Measurements from ENCODE around the gene FSTL5. TPM values are rescaled to one million over a fixed set of nuclear protein-coding genes. Genes with fewer than 3 reads are reported as not detected.

FSTL5 gene
- total RNA-seq, 3 donors from 2014 or later (not counting 1 experiment from before 2014, with no cell fraction given): not detected

DNA sequence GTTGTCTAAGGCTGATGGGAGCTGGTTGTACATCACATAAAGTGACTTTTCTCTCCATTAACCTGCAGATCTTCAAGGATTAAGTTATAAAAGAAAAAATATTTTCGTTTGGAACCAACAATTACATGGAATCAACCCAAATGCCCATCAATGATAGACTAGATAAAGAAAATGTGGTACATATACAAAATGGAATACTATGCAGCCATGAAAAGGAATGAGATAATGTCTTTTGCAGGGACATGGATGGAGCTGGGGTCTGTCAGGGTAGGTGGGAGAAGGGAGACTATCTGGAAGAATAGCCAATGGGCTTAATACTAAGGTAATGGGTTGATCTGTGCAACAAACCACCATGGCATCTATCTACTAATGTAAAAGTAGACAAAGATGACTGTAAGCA is 313.2 kb downstream of the FSTL5 start:
- Histone ChIP-seq H3K9me3 (ENCODE audit: control insufficient read depth, insufficient read depth, low read length) (peaks cover 3% of the 10 kb centered on the region), H3K36me3 (ENCODE audit: control insufficient read depth, insufficient read depth, low read length) (no peaks in the 10 kb centered on the region), H3K27me3 (ENCODE audit: control insufficient read depth, insufficient read depth, low read length) (no peaks in the 10 kb centered on the region), H3K4me3 (ENCODE audit: low read length) (no peak overlapping the region), H3K4me1 (ENCODE audit: control insufficient read depth, insufficient read depth, low read length) (no peaks in the 10 kb centered on the region), H3K27ac (ENCODE audit: low read length) (no peak overlapping the region)
- Mint-ChIP-seq H3K27ac (no peak overlapping the region), H3K27me3 (ENCODE audit: low read depth in 2 of 2) (no peaks in the 10 kb centered on the region), H3K9me3 (peaks cover 4 to 7% of the 10 kb centered on the region in 2 donors), H3K4me3 (no peak overlapping the region), H3K4me1 (no peaks in the 10 kb centered on the region), H3K36me3 (no peaks in the 10 kb centered on the region)
- TF ChIP-seq, protein P1, sequence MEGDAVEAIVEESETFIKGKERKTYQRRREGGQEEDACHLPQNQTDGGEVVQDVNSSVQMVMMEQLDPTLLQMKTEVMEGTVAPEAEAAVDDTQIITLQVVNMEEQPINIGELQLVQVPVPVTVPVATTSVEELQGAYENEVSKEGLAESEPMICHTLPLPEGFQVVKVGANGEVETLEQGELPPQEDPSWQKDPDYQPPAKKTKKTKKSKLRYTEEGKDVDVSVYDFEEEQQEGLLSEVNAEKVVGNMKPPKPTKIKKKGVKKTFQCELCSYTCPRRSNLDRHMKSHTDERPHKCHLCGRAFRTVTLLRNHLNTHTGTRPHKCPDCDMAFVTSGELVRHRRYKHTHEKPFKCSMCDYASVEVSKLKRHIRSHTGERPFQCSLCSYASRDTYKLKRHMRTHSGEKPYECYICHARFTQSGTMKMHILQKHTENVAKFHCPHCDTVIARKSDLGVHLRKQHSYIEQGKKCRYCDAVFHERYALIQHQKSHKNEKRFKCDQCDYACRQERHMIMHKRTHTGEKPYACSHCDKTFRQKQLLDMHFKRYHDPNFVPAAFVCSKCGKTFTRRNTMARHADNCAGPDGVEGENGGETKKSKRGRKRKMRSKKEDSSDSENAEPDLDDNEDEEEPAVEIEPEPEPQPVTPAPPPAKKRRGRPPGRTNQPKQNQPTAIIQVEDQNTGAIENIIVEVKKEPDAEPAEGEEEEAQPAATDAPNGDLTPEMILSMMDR (IDR thresholded peaks at IDR 0.05): no peak
- ATAC-seq (no peak), DNase-seq (no peak)
- intact Hi-C loops (cut with micrococcal nuclease): no loop called here
- no CpG with 5 or more reads among the region's 1 CpG for WGBS (ENCODE audit: insufficient coverage)

DNA sequence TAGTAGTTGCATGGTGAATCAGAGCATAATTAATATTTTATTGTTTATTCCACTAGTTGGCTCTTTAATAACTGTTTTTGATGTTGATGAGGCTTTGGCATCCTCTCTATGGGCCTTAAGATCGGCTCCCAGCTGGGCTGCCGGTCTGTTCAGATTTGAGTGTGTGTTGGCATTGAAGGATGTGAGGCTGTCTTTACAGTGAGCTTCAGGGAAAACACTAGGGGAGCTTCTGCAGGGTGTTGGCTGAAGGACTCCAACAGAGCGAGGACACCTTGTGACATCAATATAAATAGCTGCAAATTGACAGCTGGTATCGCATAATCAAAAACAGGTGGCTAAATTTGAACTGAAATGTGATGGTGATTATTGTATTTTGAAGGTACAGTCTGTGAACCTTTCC is 322.0 kb downstream of the FSTL5 start:
- Histone ChIP-seq H3K27ac (ENCODE audit: low read length) (no peak overlapping the region), H3K4me1 (ENCODE audit: control insufficient read depth, insufficient read depth, low read length) (no peaks in the 10 kb centered on the region), H3K36me3 (ENCODE audit: control insufficient read depth, insufficient read depth, low read length) (no peaks in the 10 kb centered on the region), H3K4me3 (ENCODE audit: low read length) (no peak overlapping the region), H3K27me3 (ENCODE audit: control insufficient read depth, insufficient read depth, low read length) (no peaks in the 10 kb centered on the region), H3K9me3 (ENCODE audit: control insufficient read depth, insufficient read depth, low read length) (no peaks in the 10 kb centered on the region)
- Mint-ChIP-seq H3K4me3 (no peak overlapping the region), H3K36me3 (peaks cover 4% of the 10 kb centered on the region), H3K4me1 (no peaks in the 10 kb centered on the region), H3K27ac (no peak overlapping the region), H3K9me3 (peaks cover 8 to 11% of the 10 kb centered on the region in 2 donors), H3K27me3 (ENCODE audit: low read depth in 2 of 2) (no peaks in the 10 kb centered on the region)
- no peak for ATAC-seq
- intact Hi-C loops (cut with micrococcal nuclease): no loop called here
- DNase-seq: no peak
- TF ChIP-seq, protein P1 (IDR thresholded peaks at IDR 0.05): no peak
- 90% methylated on average over 4 of the region's 4 CpGs for WGBS (ENCODE audit: insufficient coverage)

GRCh38 chr4:161829591-161829990 is 334.2 kb downstream of the FSTL5 start:
- Mint-ChIP-seq H3K27me3 (ENCODE audit: low read depth in 2 of 2) (no peaks in the 10 kb centered on the region), H3K36me3 (no peaks in the 10 kb centered on the region), H3K27ac (no peak overlapping the region), H3K9me3 (peaks cover 6 to 8% of the 10 kb centered on the region in 2 donors), H3K4me3 (no peak overlapping the region), H3K4me1 (no peaks in the 10 kb centered on the region)
- Histone ChIP-seq H3K36me3 (ENCODE audit: control insufficient read depth, insufficient read depth, low read length) (no peaks in the 10 kb centered on the region), H3K9me3 (ENCODE audit: control insufficient read depth, insufficient read depth, low read length) (peaks cover 12% of the 10 kb centered on the region), H3K27ac (ENCODE audit: low read length) (no peak overlapping the region), H3K4me1 (ENCODE audit: control insufficient read depth, insufficient read depth, low read length) (no peaks in the 10 kb centered on the region), H3K27me3 (ENCODE audit: control insufficient read depth, insufficient read depth, low read length) (no peaks in the 10 kb centered on the region), H3K4me3 (ENCODE audit: low read length) (no peak overlapping the region)
- TF ChIP-seq, protein P1 (IDR thresholded peaks at IDR 0.05): no peak
- intact Hi-C loops (cut with micrococcal nuclease): no loop called here
- ATAC-seq (no peak), DNase-seq (no peak)

GRCh38 chr4:161828061-161828460 is 335.7 kb downstream of the FSTL5 start:
- ATAC-seq: no peak
- Mint-ChIP-seq H3K36me3 (no peaks in the 10 kb centered on the region), H3K9me3 (peaks cover 6 to 8% of the 10 kb centered on the region in 2 donors), H3K27me3 (ENCODE audit: low read depth in 2 of 2) (no peaks in the 10 kb centered on the region), H3K27ac (no peak overlapping the region), H3K4me1 (no peaks in the 10 kb centered on the region), H3K4me3 (no peak overlapping the region)
- Histone ChIP-seq H3K27me3 (ENCODE audit: control insufficient read depth, insufficient read depth, low read length) (no peaks in the 10 kb centered on the region), H3K4me3 (ENCODE audit: low read length) (no peak overlapping the region), H3K9me3 (ENCODE audit: control insufficient read depth, insufficient read depth, low read length) (peaks cover 17% of the 10 kb centered on the region), H3K36me3 (ENCODE audit: control insufficient read depth, insufficient read depth, low read length) (no peaks in the 10 kb centered on the region), H3K4me1 (ENCODE audit: control insufficient read depth, insufficient read depth, low read length) (no peaks in the 10 kb centered on the region), H3K27ac (ENCODE audit: low read length) (no peak overlapping the region)
- WGBS (ENCODE audit: insufficient coverage): 79% methylated on average over 1 of the region's 1 CpG
- DNase-seq: no peak
- TF ChIP-seq, protein P1 (IDR thresholded peaks at IDR 0.05): no peak
- intact Hi-C loops (cut with micrococcal nuclease): no loop called here
